HG03280 (cell line): ENCODE results near the gene CDK19.
"Not testable (repeated sequence)": the region's sequence is repeated elsewhere in the genome, so short reads cannot be mapped to it uniquely, and the experiment has no call there.

Experiments used
- ATAC-seq: cut with Tn5 transposase; IDR thresholded peaks from one replicate; pipeline ENCODE4 v1.9.1; 2021; ENCODE audit warnings: mild to moderate bottlenecking, moderate library complexity; ENCODE audit not compliant: unreplicated experiment

The CDK19 gene

DNA sequence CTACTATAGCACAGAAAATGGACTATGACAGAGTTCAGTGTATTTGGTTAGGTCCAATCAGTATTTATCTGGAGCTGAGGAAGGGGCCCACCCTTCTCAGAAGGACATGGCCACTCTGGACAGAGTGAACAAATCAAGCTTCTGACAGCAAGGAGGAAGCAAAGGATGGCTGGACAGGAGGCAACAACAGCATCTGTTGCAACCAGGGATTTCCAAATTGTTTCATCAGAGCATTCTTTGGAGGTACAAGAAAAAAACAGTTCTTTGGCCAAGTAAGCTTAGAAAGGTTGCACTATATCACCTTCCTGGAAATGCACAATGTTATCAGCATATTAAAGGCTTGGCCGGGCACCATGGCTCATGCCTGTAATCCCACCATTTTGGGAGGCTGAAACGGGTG lies 220.2 kb downstream of the CDK19 start:
- ATAC-seq: no peak

DNA sequence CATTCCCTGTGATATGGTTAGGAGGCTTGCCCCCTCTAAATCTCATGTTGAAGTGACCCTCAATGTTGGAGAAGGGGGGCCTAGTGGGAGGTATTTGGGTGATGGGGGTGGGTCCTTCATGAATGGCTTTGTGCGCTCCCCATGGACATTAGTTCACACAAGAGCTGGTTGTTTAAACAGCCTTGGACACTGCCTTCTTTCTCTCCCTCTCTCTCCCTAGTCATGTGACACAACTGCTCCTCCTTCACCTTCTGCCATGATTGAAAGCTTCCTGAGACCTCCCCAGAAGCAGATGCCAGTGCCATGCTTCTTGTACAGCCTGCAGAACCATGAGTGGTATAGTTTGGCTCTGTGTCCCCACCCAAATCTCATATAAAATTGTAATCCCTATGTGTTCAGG lies 221.6 kb downstream of the CDK19 start:
- ATAC-seq: no peak

DNA sequence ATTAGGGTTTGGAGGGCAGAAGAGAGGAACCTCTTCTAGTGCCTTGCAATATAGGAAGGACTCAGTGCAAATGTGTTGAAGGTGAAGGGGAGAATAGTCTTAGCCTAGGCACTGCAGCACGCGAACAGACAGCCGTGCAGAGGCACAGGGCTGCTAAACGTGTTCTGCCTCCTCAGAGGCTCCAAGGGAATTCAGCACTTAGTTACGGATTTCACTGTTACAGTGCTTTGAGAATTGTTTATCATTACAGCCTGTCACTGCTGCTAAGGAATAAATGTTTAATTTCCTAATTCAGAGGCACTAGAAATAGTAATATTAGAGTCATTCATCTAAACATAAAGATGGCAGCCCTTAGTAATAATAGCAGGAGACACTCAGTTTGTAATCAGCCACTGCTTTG lies 222.5 kb downstream of the CDK19 start:
- ATAC-seq: no peak

DNA sequence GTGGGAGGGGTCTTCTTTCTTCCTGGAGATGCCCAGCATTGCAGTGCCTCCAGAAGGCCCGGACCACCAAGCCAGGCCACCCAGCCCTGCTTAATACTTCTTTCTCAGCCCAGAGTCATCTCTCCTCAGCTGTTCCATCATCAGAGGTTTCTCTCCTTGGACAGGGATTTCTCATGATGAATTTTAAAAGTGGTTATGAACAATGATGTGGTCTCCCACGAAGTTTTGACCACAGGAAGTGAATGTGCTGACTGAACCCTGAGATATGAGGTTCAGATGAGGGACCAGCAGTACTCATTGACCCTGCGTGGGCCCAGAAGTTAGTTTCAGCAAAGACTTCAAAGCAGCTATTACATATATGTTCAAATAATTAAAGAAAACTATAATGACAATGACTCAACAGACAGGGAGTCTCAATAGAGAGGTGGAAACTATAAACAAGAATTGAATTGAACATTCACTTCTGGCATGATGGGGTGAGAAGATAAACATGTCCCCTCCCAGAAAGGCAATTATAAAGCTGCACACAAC lies 224.4 kb downstream of the CDK19 start:
- ATAC-seq: no peak

DNA sequence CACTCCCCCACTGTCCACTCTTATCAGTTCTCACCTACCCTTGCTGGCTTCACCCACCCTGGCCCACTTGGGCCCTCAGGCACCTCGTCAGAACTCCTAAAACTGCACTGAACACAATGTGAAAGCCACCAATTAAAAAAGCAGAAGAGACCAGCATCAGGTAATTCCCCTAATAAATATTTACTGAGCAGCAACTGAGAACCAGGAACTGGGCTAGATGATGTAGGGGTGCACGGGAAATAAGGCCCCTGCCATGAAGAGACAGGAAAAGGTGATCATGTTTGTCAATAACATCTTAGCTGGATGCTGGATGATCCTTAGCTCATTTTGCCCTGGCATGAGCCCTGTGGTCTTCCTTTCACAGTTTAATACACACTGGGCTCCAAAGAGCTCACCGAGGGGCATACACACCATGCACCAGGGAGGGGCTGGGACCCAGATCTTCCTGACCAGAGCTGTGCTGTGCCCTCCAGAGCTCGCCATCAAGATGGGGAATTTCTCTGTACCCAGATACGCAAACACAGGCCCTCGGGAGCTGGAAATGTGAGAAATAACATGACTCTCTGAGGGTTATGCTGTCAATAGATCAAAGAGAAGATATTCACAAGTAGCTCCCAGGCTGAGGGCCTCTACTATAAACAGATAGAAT lies 225.3 kb downstream of the CDK19 start:
- ATAC-seq: peak; percentile 90

DNA sequence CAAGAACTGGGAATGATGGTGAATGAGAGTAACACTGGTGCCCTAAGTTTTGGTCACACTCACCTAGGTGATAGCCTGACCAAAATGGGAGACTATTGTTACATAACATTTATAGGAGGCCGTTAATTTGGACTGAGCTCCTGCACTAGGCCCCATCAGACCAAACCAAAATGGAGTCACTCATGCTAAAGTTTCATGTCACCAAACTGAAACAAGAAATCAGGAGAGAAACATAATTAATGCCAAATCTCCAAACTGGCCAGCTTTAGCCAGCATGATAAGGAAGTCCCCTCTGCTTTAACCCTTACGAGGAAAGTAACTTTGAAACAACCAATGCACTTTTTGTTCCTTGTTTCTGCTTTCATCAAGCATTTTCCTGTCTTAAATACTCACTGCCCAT lies 227.9 kb downstream of the CDK19 start:
- ATAC-seq: no peak

DNA sequence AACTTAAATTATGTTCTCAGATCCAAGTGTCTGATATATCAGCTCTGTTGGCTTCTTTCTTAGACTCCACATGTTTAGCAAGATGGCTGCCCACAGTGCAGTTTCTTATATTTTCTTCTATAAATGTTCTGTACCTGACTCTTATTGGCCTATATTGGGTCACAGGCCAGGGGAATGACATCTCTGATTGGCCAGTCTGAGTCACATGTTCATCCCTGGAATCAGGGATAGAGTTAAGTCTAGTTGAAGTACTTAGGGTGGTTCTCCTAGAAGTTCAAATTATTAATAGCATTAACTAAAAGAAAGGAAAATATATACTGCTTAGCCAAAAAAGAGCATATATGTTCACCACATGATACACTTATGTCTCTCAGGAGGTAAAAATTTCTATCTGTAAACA lies 233.6 kb downstream of the CDK19 start:
- ATAC-seq: no peak

DNA sequence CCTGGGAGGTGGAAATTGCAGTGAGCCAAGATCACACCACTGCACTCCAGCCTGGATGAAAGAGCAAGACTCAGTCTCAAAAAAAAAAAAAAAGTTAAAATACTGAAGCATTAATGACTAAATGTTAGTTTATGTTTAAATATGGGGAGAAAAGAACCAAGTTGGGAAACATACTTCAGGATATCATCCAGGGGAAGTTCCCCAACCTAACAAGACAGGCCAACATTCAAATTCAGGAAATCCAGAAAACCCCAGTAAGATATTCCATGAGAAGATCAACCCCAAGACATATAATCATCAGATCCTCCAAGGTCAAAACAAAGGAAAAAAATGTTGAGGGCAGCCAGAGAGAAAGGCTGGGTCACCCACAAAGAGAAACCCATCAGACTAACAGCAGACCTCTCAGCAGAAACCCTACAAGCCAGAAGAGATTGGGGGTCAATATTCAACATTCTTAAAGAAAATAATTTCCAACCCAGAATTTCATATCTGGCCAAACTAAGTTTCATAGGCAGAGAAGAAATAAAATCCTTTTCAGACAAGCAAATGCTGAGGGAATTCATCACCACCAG lies 237.6 kb downstream of the CDK19 start:
- not testable (repeated sequence) for ATAC-seq

DNA sequence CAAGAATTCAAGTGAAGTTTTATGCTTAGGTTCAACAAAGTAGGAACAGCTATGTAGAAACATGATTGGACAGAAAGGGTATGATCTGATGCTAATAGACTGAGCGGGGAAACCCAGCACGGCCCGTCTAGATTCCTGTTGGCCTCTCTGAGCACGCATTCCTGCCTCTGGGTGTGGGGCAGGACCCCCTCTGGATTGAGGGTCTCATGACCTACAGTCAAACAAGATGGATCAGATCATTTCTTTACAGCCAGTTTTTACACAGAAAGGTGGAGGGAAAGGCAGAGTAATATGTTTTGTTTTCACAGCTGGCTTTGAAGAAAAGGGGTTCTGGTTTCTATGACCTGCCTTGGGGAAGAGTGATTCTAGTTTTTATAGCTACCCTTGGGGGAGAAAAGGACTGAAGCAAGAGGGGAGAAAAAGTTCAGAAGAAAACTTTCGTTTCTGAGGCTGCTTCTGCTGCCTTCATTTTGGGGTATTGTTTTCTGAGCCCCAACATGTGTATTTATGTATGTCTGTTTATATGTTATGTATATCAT lies 239.3 kb downstream of the CDK19 start:
- no peak for ATAC-seq

DNA sequence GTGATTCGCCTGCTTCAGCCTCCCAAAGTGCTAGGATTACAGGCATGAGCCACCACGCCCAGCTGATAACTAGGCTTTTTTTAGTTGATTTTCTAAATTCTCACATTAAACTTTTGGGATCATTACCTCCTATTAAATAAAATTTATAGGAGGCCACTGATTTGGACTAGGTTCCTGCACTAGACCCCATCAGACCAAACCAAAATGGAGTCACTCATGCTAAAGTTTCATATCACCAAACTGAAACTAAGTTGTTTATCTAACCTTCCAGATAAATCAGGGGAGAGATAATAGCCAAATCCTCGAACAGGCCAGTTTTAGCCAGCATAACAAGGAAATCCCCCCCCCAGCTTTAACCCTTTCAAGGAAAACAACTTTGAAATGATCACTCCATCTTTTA lies 240.5 kb downstream of the CDK19 start:
- ATAC-seq: no peak

DNA sequence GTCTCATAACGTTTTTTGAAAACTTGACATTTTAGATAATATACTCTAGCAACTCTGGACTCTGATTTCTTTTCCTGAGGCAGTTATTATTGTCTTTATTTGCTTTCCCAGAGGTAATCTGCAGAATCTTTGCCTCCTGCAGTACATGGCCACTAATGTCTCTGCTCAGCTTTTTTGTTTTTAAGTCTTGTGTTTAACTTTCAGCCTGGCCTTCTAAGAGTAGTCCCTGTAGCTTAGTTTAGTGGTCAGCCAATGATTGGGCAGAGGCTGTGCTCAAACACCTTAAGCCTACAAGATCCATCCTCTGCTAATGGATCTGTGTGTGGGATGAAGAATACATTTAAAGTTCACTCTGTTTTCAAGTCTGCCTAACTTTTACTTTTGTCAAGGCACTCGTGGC lies 241.7 kb downstream of the CDK19 start:
- ATAC-seq: no peak

DNA sequence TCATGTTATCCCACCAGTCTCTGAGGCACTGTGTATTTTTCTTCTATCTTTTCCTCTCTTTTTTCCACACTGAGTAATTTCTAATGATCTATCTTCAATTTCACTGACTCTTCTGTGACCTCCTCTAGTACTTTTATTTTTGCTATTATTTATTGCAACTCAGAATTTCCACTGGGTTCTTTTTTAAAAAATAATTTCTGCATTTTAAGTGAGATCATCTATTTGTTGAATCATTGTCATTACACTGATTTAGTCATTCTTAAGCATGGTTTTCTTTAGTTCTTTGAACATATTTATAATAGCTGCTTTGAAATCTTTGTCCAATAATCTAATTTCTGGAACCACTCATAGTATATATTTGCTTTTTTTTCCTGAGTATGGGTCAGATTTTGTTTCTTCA lies 242.1 kb downstream of the CDK19 start:
- ATAC-seq: no peak

DNA sequence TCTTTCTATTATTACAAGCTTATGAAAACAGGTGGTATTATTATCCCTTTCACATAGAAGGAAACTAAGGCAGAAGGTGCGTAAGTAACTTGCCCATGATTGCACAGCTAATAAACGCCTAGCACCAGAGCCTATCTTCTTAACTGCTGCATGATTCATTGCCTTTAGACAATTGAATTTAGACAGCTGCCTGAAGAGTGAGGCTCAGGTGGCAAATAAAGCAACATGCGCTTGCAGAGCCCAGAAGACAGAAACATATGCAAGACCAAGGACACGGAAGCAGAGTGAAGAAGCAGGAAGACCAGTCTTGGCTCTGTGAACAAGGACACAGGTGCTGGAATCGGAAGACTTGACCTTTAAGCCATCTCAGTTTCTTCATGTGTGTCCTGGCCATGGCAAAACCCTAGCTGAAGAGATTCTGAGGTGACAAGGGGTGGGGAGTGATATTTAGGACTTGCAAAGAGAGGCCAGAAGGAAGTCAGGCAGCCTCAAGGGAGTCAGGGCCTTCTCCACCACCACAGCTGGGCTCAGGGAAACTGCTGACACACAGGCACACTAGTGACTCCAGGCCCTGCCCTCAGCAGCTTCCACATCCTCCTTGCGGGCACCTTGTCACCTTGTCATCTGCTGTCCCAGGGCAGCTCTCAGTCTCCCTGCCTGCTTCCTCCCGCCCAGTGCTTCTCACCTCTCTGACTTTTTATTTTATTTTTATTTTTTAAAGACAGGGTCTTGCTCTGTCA lies 247.1 kb downstream of the CDK19 start:
- ATAC-seq: no peak

DNA sequence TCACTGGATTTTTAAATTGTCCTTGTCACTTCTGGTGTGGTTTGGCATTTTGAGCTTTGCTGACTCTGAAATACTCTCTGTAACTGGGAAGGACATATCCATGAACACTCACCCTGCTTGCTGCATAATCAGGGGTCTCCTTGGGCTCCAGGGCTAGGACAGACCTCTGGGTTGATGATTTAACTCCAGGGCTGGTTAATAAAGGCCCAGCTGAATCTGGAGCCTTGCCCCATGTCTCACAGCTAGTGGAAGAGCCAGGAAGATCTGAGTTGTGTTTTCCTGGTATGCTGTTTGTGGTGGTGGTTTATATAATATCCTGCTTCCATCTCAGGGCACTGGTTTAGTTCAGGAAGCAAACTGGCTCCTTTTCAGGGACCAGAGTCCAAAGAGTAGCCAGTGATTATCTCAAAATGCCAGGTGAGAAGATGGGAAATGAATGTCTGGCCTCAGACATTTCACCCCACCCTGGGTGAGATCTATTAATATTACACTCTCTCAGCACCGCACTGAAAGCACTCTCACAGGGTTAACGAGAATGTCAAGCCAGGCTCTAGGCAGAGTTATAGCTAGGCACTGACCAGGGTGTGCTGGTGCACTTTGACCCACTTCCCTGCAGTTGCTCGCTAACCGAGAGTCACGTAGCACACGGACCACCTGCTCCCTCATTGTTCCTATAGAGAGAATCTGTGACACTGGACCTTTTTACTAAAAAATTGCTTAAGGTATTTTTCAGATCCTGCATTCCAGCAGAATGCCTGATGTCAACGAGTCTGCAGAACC lies 248.7 kb downstream of the CDK19 start:
- ATAC-seq: no peak

DNA sequence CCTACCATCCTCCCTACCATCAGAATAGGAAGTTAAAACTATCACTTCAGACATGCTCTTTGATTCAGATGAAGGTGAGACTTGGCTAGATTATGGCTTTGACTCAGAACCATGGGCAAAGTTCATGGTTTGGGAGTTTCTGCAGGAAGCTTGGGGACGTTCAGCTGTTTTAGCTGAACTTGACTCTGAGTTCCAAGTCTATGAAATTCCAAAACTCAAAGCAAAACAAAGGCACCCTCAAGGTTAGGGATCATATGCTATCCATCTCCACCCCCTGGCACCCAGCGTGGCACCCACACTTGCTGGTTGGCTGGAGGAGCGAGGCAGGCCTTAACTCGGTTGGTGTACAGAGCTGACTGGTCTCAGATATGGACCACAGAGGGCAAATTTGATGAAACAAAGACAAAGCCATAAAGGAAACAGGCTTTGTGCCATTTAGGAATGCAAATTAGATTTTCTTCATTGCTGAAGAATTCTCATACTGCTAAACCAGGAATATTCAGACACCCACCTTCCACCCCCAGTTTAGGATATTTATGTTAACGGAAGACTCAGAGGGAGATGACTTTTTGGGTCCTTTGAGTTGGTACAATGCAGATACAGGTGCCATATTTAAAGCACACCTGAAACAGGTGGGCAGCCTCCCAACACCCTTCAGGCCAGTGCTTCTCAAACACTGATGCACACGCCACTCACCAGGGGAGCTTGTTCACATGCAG lies 250.4 kb downstream of the CDK19 start:
- no peak for ATAC-seq

DNA sequence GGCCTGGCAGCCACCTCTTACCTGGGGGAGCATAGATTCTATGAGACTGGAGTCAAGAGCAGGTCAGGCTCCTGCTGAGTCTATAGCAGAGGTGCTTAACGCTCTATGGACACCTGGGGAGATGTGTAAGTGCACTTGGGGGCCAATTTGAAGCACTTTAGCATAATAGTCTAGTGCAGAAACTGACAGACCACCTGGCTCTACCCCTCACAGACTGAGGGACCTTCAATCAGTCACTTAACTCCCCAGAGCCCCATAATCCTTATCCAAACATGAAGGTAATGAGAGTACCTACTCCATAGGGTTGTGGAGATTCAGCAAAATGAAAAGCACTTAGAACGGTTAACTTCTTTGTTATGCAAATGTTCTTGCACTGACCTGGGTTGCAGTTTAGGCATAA lies 251.6 kb downstream of the CDK19 start:
- ATAC-seq: no peak

DNA sequence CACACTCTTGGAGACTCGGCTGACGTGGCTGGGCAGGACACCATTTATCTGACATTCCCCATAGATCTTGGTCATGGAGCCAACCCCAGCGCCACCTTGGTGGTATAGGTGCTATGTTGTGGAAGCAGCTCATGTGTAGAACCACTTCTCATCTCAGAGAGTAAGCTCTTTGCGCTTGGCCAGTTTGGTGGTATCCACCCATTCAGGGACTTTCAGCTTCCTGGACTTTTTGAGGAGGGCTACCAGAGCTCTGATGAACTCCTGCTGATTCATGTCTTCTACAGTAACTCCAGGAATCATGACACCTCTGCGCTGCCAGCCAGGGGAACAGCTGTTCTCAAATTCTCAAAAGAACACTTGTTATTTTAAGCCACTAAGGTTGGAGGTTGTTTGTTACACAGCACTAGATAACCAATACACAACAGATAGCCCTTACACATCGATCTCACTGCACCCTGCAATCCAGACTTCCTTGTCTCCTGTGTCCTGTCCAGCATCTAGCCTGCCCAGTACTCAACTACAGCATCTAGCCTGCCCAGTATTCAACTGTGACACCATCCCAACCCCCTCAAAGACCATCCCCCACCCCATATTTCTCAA lies 252.9 kb downstream of the CDK19 start:
- no peak for ATAC-seq

DNA sequence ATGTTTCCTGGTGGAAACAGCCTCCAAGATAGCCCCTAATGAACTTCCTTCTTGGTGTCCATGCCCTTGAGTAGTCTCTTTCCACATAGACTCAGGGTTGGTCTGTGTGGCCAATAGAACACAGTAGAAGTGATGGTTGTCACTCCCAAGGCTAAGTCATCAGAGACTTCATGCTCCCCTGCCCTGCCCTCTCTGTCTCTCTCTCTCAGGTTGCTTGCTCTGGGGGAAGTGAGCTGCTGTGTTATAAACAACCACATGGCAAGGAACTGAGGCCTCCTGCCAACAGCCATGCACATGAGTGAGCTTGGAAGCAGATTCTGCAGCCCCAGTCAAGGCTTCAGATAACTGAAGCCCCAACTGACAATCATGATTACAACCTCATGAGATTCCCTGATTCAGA lies 253.6 kb downstream of the CDK19 start:
- ATAC-seq: no peak

DNA sequence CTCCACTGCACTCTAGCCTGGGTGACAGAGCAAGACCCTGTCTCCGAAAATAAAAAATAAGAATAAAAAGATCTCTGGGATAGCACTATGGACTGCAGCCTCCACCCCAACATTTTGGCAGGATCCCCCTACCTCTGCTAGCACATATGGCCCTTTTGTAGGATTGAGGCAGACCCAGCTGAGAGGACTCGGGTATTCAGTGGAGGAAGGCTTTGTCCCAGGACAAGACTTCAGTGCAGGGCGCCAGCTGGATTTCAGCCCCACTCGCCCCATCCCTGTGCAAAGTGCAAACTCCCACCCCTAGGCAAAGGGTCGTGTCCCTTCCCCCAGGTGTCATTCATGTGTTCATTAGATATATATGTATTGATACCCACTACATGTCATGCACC lies 254.3 kb downstream of the CDK19 start:
- ATAC-seq: no peak
